Panc1 (cell line): ENCODE measurements around the gene FIZ1. TPM values are rescaled to one million over a fixed set of nuclear protein-coding genes. Genes with fewer than 3 reads are reported as not detected.
A peak's percentile ranks its signal among the peaks of the same experiment; 100 is the strongest.

ENCODE experiments used
- ATAC-seq: fragments of 200-7000 bp; cut with Tn5 transposase; 2 replicates; pipeline ENCODE4 v1.9.1; 2020; ENCODE audit warnings: mild to moderate bottlenecking, moderate library complexity
- BruUV-seq: library from RNA; stranded (reverse); fragments of 400-500 nt; replicated peaks from 2 replicates; lab custom pipeline; 2021; lab: Mats Ljungman, UMichigan
- CTCF ChIA-PET: fragments of 300-600 bp; sonication (Branson Sonifier 250); formaldehyde crosslinking; loops from one replicate; lab custom pipeline; 2022; ENCODE audit warnings: antibody characterized with exemption; lab: Charles Lee
- POLR2A ChIA-PET: fragments of 300-600 bp; sonication (Branson Sonifier 250); formaldehyde crosslinking; loops from one replicate; lab custom pipeline; 2022; ENCODE audit warnings: antibody characterized with exemption; lab: Charles Lee
- DNase-seq: peaks from one replicate; pipeline ENCODE4 v3.0.0-alpha.2; 2010; ENCODE audit warnings: low read depth, low spot score
- H3K27ac ChIP-seq: 2 replicates; pipeline ENCODE4 v1.5.1; 2011; ENCODE audit warnings: mild to moderate bottlenecking, low read length, inconsistent platforms
- H3K27me3 ChIP-seq: fragments of 200-500 bp; sonication (Bioruptor generic); 2 replicates; pipeline ENCODE4 v1.6.0; 2014; ENCODE audit warnings: low read length, inconsistent platforms; ENCODE audit not compliant: control insufficient read depth, insufficient read depth
- H3K36me3 ChIP-seq: fragments of 200-500 bp; sonication (Bioruptor generic); 2 replicates; pipeline ENCODE4 v1.5.1; 2014; ENCODE audit warnings: inconsistent platforms, mild to moderate bottlenecking, low read length, moderate library complexity; ENCODE audit not compliant: control insufficient read depth, insufficient read depth
- H3K4me1 ChIP-seq: 2 replicates; pipeline ENCODE4 v1.5.1; 2011; ENCODE audit warnings: inconsistent platforms, mild to moderate bottlenecking, low read length, moderate library complexity; ENCODE audit not compliant: control insufficient read depth, insufficient read depth
- H3K4me3 ChIP-seq, 2 experiments: 2 replicates each; pipeline ENCODE4 v1.5.1; 2011 to 2012; ENCODE audit warnings: low read depth in 2 of 2, low read length in 2 of 2, mild to moderate bottlenecking in 2 of 2, inconsistent platforms in 1 of 2, moderate library complexity in 1 of 2
- H3K9me3 ChIP-seq: fragments of 200-500 bp; sonication (Bioruptor generic); 2 replicates; pipeline ENCODE4 v1.5.1; 2014; ENCODE audit warnings: low read depth, mild to moderate bottlenecking, inconsistent platforms, low read length, moderate library complexity; ENCODE audit not compliant: control insufficient read depth, insufficient read depth
- POLR2AphosphoS5 ChIP-seq: IDR thresholded peaks from 2 replicates; pipeline ENCODE4 v1.6.1; 2012; ENCODE audit warnings: mild to moderate bottlenecking, low read depth, low read length, moderate library complexity
- SIN3A ChIP-seq: IDR thresholded peaks from 2 replicates; pipeline ENCODE4 v1.6.1; 2012; ENCODE audit warnings: low read depth, mild to moderate bottlenecking, low read length, moderate library complexity, borderline replicate concordance; ENCODE audit not compliant: insufficient read depth
- TCF7L2 ChIP-seq: IDR thresholded peaks from 2 replicates; pipeline ENCODE4 v1.6.1; 2011; ENCODE audit warnings: mild to moderate bottlenecking, low read depth, low read length, inconsistent platforms
- in situ Hi-C: cut with HindIII; loops from 2 replicates; pipeline ENCODE4 v1.10.0; 2016; ENCODE audit warnings: low sequenced_read_pairs, low pct_unique_long_range_greater_than_20kb
- intact Hi-C: fragments of 100-400 bp; cut with micrococcal nuclease; formaldehyde crosslinking; loops from one replicate; pipeline ENCODE4 v1.10.0; 2022; ENCODE audit not compliant: unreplicated experiment
- total RNA-seq: library from RNA; stranded (reverse); gene quantifications from one replicate; pipeline ENCODE4 v1.2.1, GENCODE V29; 2021; ENCODE audit not compliant: unreplicated experiment
- TF ChIP-seq, protein P1 (sequence below), 2 experiments: IDR thresholded peaks; 2 replicates each; pipeline ENCODE4 v1.6.1; 2011 to 2012; ENCODE audit warnings: low read depth in 2 of 2, control low read depth in 1 of 2, low read length in 1 of 2, mild to moderate bottlenecking in 1 of 2, moderate library complexity in 1 of 2; ENCODE audit not compliant: insufficient read depth in 1 of 2
- TF ChIP-seq, protein P2 (sequence below): fragments of 450-650 bp; IDR thresholded peaks from 2 replicates; pipeline ENCODE4 v1.5.1; 2017; ENCODE audit warnings: mild to moderate bottlenecking

Gene FIZ1
- total RNA-seq, 1 experiment from 2014 or later = 28.5 TPM

DNA sequence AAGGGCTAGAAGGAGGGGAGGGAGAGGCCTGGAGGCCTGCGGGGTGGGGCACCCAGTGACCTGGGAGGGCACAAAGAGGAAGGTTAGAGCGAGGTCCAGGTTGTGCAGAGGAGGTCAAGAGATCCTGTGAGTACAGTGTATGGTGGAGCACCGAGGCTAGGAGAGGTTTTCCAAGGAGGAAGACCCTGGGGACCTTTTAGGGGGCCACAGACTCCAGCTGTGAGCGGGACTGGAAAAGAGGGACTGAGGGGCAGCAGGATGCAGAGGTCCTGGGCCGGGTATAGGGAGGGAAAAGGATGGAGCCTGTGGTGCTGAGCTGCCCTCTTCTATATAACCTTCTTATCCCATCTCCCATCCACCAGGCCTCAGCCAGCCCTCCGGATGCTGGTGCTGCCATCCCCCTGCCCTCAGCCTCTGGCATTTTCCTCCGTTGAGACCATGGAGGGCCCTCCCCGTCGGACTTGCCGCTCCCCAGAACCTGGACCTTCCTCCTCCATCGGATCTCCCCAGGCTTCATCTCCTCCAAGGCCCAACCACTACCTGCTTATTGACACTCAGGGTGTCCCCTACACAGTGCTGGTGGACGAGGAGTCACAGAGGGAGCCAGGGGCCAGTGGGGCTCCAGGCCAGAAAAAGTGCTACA is 45.0 kb upstream of the FIZ1 start:
- H3K27ac ChIP-seq = peak overlapping the region; percentile 96
- POLR2A ChIA-PET = interaction anchor here (0.6 kb wide), 1 partner anchor 10 kb away, joined by 6 read pairs; no protein-coding TSS in a partner anchor
- no peak for ATAC-seq

DNA sequence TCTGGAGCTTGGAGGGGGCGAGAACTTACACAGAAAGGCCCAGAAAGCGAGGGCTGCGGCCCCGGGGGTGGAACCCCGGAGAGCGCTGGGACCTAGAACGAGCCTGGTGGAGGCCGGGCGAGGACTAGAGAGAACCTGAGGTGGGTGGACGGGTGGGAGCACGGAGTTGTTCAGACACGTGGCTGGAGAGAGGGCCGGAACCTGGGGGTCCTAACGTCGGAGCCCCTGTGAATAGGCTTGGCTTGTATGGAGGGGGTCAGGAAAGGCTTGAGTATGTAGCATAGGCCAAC is 44.5 kb upstream of the FIZ1 start:
- Histone ChIP-seq H3K27me3 (no peaks in the 10 kb centered on the region), H3K4me1 (peaks cover 46% of the 10 kb centered on the region), H3K36me3 (peaks cover 13% of the 10 kb centered on the region), H3K27ac (peak overlapping the region; percentile 96), H3K4me3 (peak overlapping the region; percentile 63 to 93), H3K9me3 (no peaks in the 10 kb centered on the region)
- ATAC-seq (no peak), DNase-seq (no peak)
- intact Hi-C loops (no loop called here), in situ Hi-C loops (no loop called here)
- no peak for TF ChIP-seq SIN3A
- TF ChIP-seq, protein P1, sequence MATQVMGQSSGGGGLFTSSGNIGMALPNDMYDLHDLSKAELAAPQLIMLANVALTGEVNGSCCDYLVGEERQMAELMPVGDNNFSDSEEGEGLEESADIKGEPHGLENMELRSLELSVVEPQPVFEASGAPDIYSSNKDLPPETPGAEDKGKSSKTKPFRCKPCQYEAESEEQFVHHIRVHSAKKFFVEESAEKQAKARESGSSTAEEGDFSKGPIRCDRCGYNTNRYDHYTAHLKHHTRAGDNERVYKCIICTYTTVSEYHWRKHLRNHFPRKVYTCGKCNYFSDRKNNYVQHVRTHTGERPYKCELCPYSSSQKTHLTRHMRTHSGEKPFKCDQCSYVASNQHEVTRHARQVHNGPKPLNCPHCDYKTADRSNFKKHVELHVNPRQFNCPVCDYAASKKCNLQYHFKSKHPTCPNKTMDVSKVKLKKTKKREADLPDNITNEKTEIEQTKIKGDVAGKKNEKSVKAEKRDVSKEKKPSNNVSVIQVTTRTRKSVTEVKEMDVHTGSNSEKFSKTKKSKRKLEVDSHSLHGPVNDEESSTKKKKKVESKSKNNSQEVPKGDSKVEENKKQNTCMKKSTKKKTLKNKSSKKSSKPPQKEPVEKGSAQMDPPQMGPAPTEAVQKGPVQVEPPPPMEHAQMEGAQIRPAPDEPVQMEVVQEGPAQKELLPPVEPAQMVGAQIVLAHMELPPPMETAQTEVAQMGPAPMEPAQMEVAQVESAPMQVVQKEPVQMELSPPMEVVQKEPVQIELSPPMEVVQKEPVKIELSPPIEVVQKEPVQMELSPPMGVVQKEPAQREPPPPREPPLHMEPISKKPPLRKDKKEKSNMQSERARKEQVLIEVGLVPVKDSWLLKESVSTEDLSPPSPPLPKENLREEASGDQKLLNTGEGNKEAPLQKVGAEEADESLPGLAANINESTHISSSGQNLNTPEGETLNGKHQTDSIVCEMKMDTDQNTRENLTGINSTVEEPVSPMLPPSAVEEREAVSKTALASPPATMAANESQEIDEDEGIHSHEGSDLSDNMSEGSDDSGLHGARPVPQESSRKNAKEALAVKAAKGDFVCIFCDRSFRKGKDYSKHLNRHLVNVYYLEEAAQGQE (IDR thresholded peaks at IDR 0.05; ENCODE audit: insufficient read depth in 1 of 2, low read depth in 2 of 2, low read length in 1 of 2) = no peak
- TF ChIP-seq POLR2AphosphoS5 = no peak
- TF ChIP-seq TCF7L2 = no peak
- TF ChIP-seq, protein P2, sequence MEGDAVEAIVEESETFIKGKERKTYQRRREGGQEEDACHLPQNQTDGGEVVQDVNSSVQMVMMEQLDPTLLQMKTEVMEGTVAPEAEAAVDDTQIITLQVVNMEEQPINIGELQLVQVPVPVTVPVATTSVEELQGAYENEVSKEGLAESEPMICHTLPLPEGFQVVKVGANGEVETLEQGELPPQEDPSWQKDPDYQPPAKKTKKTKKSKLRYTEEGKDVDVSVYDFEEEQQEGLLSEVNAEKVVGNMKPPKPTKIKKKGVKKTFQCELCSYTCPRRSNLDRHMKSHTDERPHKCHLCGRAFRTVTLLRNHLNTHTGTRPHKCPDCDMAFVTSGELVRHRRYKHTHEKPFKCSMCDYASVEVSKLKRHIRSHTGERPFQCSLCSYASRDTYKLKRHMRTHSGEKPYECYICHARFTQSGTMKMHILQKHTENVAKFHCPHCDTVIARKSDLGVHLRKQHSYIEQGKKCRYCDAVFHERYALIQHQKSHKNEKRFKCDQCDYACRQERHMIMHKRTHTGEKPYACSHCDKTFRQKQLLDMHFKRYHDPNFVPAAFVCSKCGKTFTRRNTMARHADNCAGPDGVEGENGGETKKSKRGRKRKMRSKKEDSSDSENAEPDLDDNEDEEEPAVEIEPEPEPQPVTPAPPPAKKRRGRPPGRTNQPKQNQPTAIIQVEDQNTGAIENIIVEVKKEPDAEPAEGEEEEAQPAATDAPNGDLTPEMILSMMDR = no peak
- BruUV-seq = no TSS peak
- ChIA-PET CTCF (no interaction called here), POLR2A (interaction anchor here (0.6 kb wide), 1 partner anchor 9 kb away, joined by 6 read pairs; no protein-coding TSS in a partner anchor)

More for the DNA sequence above, 45.0 kb upstream of the FIZ1 start:
- TF ChIP-seq, protein P2 = no peak
- TF ChIP-seq SIN3A (no peak), TCF7L2 (no peak), POLR2AphosphoS5 (no peak)
- TF ChIP-seq, protein P1 (IDR thresholded peaks at IDR 0.05; ENCODE audit: insufficient read depth in 1 of 2, low read depth in 2 of 2, low read length in 1 of 2) = no peak
- H3K9me3 ChIP-seq = no peaks in the 10 kb centered on the region
- in situ Hi-C loops (no loop called here), intact Hi-C loops (no loop called here)
- no peak for DNase-seq
- peaks cover 51% of the 10 kb centered on the region for H3K4me1 ChIP-seq
- H3K36me3 ChIP-seq = peaks cover 13% of the 10 kb centered on the region
- BruUV-seq = no TSS peak
- H3K27me3 ChIP-seq = no peaks in the 10 kb centered on the region
- CTCF ChIA-PET = no interaction called here
- peak overlapping the region; percentile 63 to 93 for H3K4me3 ChIP-seq
